B cell (primary cell): ENCODE measurements around the gene MYOF. TPM values are rescaled to one million over a fixed set of nuclear protein-coding genes. Genes with fewer than 3 reads are reported as not detected.

Experiments
- ATAC-seq: fragments of 200-7000 bp; cut with Tn5 transposase; one replicate; pipeline ENCODE4 v1.10.0; 2021; ENCODE audit warnings: low read depth, mild to moderate bottlenecking, moderate number of reproducible peaks, moderate library complexity
- CTCF ChIA-PET: fragments of 350-600 bp; sonication (Branson Sonifier 250); formaldehyde crosslinking; loops from one replicate; lab custom pipeline; 2021; ENCODE audit warnings: antibody characterized with exemption, inconsistent platforms; lab: Charles Lee
- POLR2A ChIA-PET: fragments of 350-600 bp; sonication (Branson Sonifier 250); formaldehyde crosslinking; loops from one replicate; lab custom pipeline; 2021; ENCODE audit warnings: antibody characterized with exemption; lab: Charles Lee
- DNase-seq: peaks from one replicate; pipeline ENCODE4 v3.0.0; 2013
- H2AFZ ChIP-seq: 2 replicates; pipeline ENCODE4 v1.6.1; 2012; ENCODE audit warnings: mild to moderate bottlenecking, low read depth, low read length; ENCODE audit not compliant: insufficient read depth, poor library complexity, severe bottlenecking
- H3K27ac ChIP-seq, 2 donors: 1 replicate in 1 of 2; 2 replicates in 1 of 2; pipeline ENCODE4 v1.5.1; 2012 to 2013; ENCODE audit warnings: low read length in 2 of 2, mild to moderate bottlenecking in 2 of 2, moderate library complexity in 1 of 2
- H3K27me3 ChIP-seq, 4 experiments: fragments of 200-600 bp in 1 of 4; sonication (generic) in 1 of 4; replicated peaks in 1 of 4; 1 replicate in 2 of 4; 2 replicates in 2 of 4; pipeline versions ENCODE4 v1.6.1 to v1.7.0; 2013 to 2016; ENCODE audit warnings: low read length in 3 of 4, mild to moderate bottlenecking in 2 of 4, mixed read lengths in 1 of 4, moderate library complexity in 1 of 4; ENCODE audit not compliant: insufficient read depth in 4 of 4, control insufficient read depth in 3 of 4; ENCODE audit errors: control extremely low read depth in 1 of 4
- H3K36me3 ChIP-seq, 2 experiments: replicated peaks in 1 of 2; 1 replicate in 1 of 2; 2 replicates in 1 of 2; pipeline versions ENCODE4 v1.6.1 to v1.7.1; 2013; ENCODE audit warnings: low read length in 1 of 2; ENCODE audit not compliant: insufficient read depth in 2 of 2, control insufficient read depth in 1 of 2; ENCODE audit errors: control extremely low read depth in 1 of 2, extremely low read depth in 1 of 2
- H3K4me1 ChIP-seq, 2 donors: fragments of 200-600 bp in 1 of 2; sonication (generic) in 1 of 2; 1 replicate in 1 of 2; 2 replicates in 1 of 2; pipeline versions ENCODE4 v1.5.1 to v1.6.1; 2013 to 2017; ENCODE audit warnings: low read length in 2 of 2; ENCODE audit not compliant: control insufficient read depth in 2 of 2, insufficient read depth in 2 of 2
- H3K4me2 ChIP-seq: replicated peaks from 2 replicates; pipeline ENCODE3; 2012; ENCODE audit warnings: mild to moderate bottlenecking, low read depth, low read length; ENCODE audit not compliant: poor library complexity, severe bottlenecking
- H3K4me3 ChIP-seq, 5 experiments: fragments of 200-600 bp in 1 of 5; sonication (generic) in 1 of 5; 1 replicate in 3 of 5; 2 replicates in 2 of 5; pipeline versions ENCODE4 v1.5.1 to v1.7.0; 2011 to 2016; ENCODE audit warnings: low read length in 4 of 5, mild to moderate bottlenecking in 4 of 5, low read depth in 2 of 5, control low read depth in 1 of 5, moderate library complexity in 1 of 5; ENCODE audit not compliant: insufficient read depth in 1 of 5; ENCODE audit errors: control extremely low read depth in 1 of 5, extremely low read depth in 1 of 5
- H3K79me2 ChIP-seq: fragments of 200-600 bp; sonication (generic); one replicate; pipeline ENCODE4 v1.6.0; 2016; ENCODE audit warnings: low read length; ENCODE audit not compliant: control insufficient read depth, insufficient read depth
- H3K9ac ChIP-seq: fragments of 200-600 bp; sonication (generic); 2 replicates; pipeline ENCODE4 v1.6.1; 2017; ENCODE audit warnings: mild to moderate bottlenecking, low read length, moderate library complexity
- H3K9me3 ChIP-seq, 3 donors: one replicate each; pipeline versions ENCODE4 v1.6.1 to v1.7.1; 2013; ENCODE audit warnings: low read length in 2 of 3; ENCODE audit not compliant: control insufficient read depth in 2 of 3, insufficient read depth in 1 of 3; ENCODE audit errors: control extremely low read depth in 1 of 3
- H4K20me1 ChIP-seq: 2 replicates; pipeline ENCODE4 v1.6.0; 2012; ENCODE audit warnings: mild to moderate bottlenecking, low read length; ENCODE audit not compliant: insufficient read depth, control insufficient read depth, poor library complexity, severe bottlenecking
- H3K27ac Mint-ChIP-seq: one replicate; pipeline ENCODE4 v1.8.0; 2021; ENCODE audit warnings: mixed read lengths
- H3K27me3 Mint-ChIP-seq: one replicate; pipeline ENCODE4 v1.8.0; 2021; ENCODE audit warnings: mixed read lengths
- H3K4me1 Mint-ChIP-seq: one replicate; pipeline ENCODE4 v1.8.0; 2021; ENCODE audit warnings: mixed read lengths
- H3K4me3 Mint-ChIP-seq: one replicate; pipeline ENCODE4 v1.8.0; 2021; ENCODE audit warnings: mixed read lengths
- H3K9me3 Mint-ChIP-seq: one replicate; pipeline ENCODE4 v1.8.0; 2022; ENCODE audit warnings: mixed read lengths; ENCODE audit not compliant: insufficient read depth
- EZH2 ChIP-seq: IDR thresholded peaks from 2 replicates; pipeline ENCODE4 v1.6.1; 2012; ENCODE audit warnings: borderline replicate concordance, low read depth, mild to moderate bottlenecking, moderate library complexity, low read length; ENCODE audit not compliant: insufficient read depth, poor library complexity, severe bottlenecking
- WGBS: methylation state at CpG from one replicate; pipeline ENCODE4 v1.1.5; 2013; ENCODE audit warnings: missing lambda C conversion rate; ENCODE audit not compliant: insufficient coverage; 5-methylcytosine and 5-hydroxymethylcytosine counted together
- intact Hi-C: fragments of 100-400 bp; cut with micrococcal nuclease; formaldehyde crosslinking; loops from one replicate; pipeline ENCODE4 v1.10.0; 2022
- polyA plus RNA-seq: library from polyadenylated mRNA; depleted of rRNA; stranded (reverse); fragments of >200 nt; gene quantifications from 2 replicates; pipeline ENCODE4 v1.2.3, GENCODE V29; 2012
- total RNA-seq, 2 donors: library from RNA; stranded (reverse); fragments of 120-200 nt in 1 of 2; gene quantifications; 1 replicate in 1 of 2; 2 replicates in 1 of 2; pipeline versions ENCODE4 v1.2.3 to v1.2.4, GENCODE V29; 2013 to 2022
- TF ChIP-seq, protein P1 (sequence below): fragments of 200-600 bp; IDR thresholded peaks from one replicate; pipeline ENCODE4 v1.8.0; 2022; ENCODE audit warnings: antibody characterized with exemption, mild to moderate bottlenecking

The MYOF gene
- total and polyA plus RNA-seq, 2 donors (not counting 1 experiment from before 2014, with no cell fraction given) = 0.07 to 0.18 TPM

DNA sequence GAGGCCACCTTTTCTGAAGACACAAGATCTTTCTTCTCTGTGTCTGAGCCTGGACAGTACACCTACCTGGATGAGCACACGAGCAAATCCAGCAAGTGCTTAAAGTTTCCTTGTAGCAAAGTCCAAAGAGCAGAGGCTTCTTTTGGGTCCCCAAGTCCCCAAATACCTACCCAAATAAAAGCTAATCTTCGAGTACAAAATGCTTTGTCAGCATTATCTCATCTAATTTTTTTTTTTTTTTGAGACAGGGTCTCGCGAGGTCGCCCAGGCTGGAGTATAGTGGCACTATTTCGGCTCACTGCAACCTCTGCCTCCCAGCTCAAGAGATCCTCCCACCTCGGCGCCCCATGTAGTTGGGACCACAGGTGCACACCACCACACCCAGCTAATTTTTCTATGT, 24.6 kb downstream of the MYOF start:
- no peaks in the 10 kb centered on the region for H3K9me3 ChIP-seq
- no peaks in the 10 kb centered on the region for H3K79me2 ChIP-seq
- no peak overlapping the region for H3K27ac Mint-ChIP-seq
- 75% methylated on average over 2 of the region's 8 CpGs for WGBS
- H3K4me3 ChIP-seq = no peak overlapping the region
- H3K4me1 Mint-ChIP-seq = peaks cover 11% of the 10 kb centered on the region
- ChIA-PET POLR2A (no interaction called here), CTCF (interaction anchor here (1.1 to 2.3 kb wide), 2 partner anchors 82 to 105 kb away, joined by 3 to 4 read pairs; no protein-coding TSS in a partner anchor)
- intact Hi-C loops = no loop called here
- H2AFZ ChIP-seq = no peak overlapping the region
- H3K27me3 ChIP-seq = peaks cover 0 to 3% (median 0%) of the 10 kb centered on the region in 4 experiments
- no peak overlapping the region for H3K4me3 Mint-ChIP-seq
- H3K4me1 ChIP-seq = peaks cover 9 to 11% of the 10 kb centered on the region in 2 donors
- DNase-seq = no peak
- H3K27me3 Mint-ChIP-seq = peaks cover 3% of the 10 kb centered on the region
- peaks cover 4% of the 10 kb centered on the region for H3K9me3 Mint-ChIP-seq
- TF ChIP-seq EZH2 = no peak
- TF ChIP-seq, protein P1, sequence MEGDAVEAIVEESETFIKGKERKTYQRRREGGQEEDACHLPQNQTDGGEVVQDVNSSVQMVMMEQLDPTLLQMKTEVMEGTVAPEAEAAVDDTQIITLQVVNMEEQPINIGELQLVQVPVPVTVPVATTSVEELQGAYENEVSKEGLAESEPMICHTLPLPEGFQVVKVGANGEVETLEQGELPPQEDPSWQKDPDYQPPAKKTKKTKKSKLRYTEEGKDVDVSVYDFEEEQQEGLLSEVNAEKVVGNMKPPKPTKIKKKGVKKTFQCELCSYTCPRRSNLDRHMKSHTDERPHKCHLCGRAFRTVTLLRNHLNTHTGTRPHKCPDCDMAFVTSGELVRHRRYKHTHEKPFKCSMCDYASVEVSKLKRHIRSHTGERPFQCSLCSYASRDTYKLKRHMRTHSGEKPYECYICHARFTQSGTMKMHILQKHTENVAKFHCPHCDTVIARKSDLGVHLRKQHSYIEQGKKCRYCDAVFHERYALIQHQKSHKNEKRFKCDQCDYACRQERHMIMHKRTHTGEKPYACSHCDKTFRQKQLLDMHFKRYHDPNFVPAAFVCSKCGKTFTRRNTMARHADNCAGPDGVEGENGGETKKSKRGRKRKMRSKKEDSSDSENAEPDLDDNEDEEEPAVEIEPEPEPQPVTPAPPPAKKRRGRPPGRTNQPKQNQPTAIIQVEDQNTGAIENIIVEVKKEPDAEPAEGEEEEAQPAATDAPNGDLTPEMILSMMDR = no peak
- no peak overlapping the region for H3K4me2 ChIP-seq
- H3K36me3 ChIP-seq = no peaks in the 10 kb centered on the region
- H3K9ac ChIP-seq = no peak overlapping the region
- H4K20me1 ChIP-seq = no peaks in the 10 kb centered on the region
- no peak for ATAC-seq
- H3K27ac ChIP-seq = no peak overlapping the region

DNA sequence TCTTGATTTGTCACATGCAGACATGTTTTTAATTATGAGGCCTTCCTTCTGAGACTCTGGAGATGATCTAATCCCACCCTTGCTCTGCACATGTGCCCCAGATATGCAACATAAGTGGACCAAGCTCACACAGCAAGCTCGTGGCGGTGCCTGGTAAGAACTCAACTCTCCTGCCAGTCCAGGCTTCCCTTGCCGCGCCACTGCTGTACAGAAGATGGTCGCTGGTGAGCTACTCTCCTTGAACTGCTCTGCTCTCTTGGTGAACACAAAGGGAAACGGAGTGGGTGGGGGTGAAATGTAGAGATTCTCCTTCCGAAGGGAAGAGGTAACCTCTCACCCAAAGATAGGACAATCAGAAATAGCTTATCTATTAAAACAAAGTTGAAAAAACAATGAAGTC, 25.7 kb downstream of the MYOF start:
- H3K4me3 Mint-ChIP-seq = no peak overlapping the region
- Histone ChIP-seq H3K36me3 (no peaks in the 10 kb centered on the region), H4K20me1 (no peaks in the 10 kb centered on the region), H3K27ac (no peak overlapping the region), H2AFZ (no peak overlapping the region), H3K9me3 (no peaks in the 10 kb centered on the region), H3K79me2 (no peaks in the 10 kb centered on the region), H3K4me1 (peaks cover 3 to 4% of the 10 kb centered on the region in 2 donors), H3K4me3 (no peak overlapping the region), H3K27me3 (peaks cover 0 to 3% (median 0%) of the 10 kb centered on the region in 4 experiments), H3K4me2 (no peak overlapping the region), H3K9ac (no peak overlapping the region)
- intact Hi-C loops = no loop called here
- DNase-seq (no peak), ATAC-seq (no peak)
- ChIA-PET CTCF (interaction anchor here (0.9 to 1.1 kb wide), 2 partner anchors 26 to 104 kb away, joined by 3 read pairs; partner anchors contain the start of gene MYOF), POLR2A (no interaction called here)
- no peak overlapping the region for H3K27ac Mint-ChIP-seq
- TF ChIP-seq, protein P1 = no peak
- TF ChIP-seq EZH2 = no peak
- peaks cover 11% of the 10 kb centered on the region for H3K4me1 Mint-ChIP-seq
- peaks cover 3% of the 10 kb centered on the region for H3K27me3 Mint-ChIP-seq
- peaks cover 4% of the 10 kb centered on the region for H3K9me3 Mint-ChIP-seq
- WGBS = 93% methylated on average over 5 of the region's 7 CpGs
